ENCODE data around the gene CDH4. TPM values are rescaled to one million over a fixed set of nuclear protein-coding genes. Genes with fewer than 3 reads are reported as not detected.
A peak's percentile ranks its signal among the peaks of the same experiment; 100 is the strongest.

Gene CDH4
- total RNA-seq, 1 donor from 2014 or later = 12.1 TPM

DNA sequence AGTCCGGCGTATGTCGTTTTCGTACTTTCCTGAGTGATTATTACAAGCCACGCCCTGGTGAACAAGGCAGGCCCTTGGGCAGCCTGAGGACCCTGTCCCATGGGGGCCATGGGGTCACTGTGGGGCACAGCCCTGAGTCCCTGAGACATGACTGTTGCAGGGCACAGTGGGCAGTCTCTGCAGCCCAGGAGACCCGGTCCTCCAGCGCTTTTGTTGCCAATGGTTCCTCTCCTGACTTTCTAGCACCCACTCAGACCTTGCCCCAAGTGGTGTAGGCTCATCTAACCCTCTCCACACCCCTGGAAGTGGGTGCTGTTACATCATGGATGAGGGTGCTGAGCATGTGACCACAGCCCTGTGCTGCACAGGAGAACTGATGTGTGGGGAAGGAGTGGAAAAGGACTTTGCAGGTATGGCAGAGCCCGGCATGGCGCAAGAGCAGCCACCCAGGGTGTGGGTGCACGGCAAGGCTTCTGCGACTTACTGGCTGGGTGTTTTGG lies 494.1 kb downstream of the CDH4 start:
- Histone ChIP-seq H3K36me3 (ENCODE audit: control insufficient read depth, insufficient read depth, low read length) (no peaks in the 10 kb centered on the region), H3K4me3 (ENCODE audit: low read depth, low read length) (no peak overlapping the region), H3K27me3 (ENCODE audit: control insufficient read depth, insufficient read depth, low read length) (no peaks in the 10 kb centered on the region)
- FAIRE-seq (no peak), DNase-seq (ENCODE audit: low read depth) (no peak)
- TF ChIP-seq, protein P1, sequence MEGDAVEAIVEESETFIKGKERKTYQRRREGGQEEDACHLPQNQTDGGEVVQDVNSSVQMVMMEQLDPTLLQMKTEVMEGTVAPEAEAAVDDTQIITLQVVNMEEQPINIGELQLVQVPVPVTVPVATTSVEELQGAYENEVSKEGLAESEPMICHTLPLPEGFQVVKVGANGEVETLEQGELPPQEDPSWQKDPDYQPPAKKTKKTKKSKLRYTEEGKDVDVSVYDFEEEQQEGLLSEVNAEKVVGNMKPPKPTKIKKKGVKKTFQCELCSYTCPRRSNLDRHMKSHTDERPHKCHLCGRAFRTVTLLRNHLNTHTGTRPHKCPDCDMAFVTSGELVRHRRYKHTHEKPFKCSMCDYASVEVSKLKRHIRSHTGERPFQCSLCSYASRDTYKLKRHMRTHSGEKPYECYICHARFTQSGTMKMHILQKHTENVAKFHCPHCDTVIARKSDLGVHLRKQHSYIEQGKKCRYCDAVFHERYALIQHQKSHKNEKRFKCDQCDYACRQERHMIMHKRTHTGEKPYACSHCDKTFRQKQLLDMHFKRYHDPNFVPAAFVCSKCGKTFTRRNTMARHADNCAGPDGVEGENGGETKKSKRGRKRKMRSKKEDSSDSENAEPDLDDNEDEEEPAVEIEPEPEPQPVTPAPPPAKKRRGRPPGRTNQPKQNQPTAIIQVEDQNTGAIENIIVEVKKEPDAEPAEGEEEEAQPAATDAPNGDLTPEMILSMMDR (IDR thresholded peaks at IDR 0.05; ENCODE audit: insufficient read depth, low read length, severe bottlenecking) = no peak

DNA sequence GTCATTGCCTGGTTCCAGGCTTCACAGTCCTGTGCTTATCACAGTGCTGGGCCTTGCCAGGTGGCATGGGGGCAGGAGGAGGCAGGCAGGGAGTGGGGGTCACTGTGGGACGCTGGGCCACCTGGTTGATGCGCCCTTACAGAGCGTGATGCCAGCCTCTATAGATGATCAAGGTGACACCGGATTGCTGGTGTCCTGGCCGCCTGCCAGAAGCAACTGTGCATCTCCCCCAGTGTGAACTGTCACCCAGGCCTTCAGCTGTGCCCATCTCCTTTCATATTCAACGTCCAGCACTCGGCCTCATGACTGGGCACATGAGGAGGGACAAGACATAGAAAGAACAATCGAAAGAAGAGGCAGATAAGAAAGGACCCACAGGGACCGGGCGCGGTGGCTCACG lies 494.7 kb downstream of the CDH4 start:
- no peak for DNase-seq (ENCODE audit: low read depth)
- TF ChIP-seq, protein P1 (IDR thresholded peaks at IDR 0.05; ENCODE audit: insufficient read depth, low read length, severe bottlenecking) = no peak
- Histone ChIP-seq H3K27me3 (ENCODE audit: control insufficient read depth, insufficient read depth, low read length) (no peaks in the 10 kb centered on the region), H3K36me3 (ENCODE audit: control insufficient read depth, insufficient read depth, low read length) (no peaks in the 10 kb centered on the region), H3K4me3 (ENCODE audit: low read depth, low read length) (no peak overlapping the region)
- FAIRE-seq = no peak

DNA sequence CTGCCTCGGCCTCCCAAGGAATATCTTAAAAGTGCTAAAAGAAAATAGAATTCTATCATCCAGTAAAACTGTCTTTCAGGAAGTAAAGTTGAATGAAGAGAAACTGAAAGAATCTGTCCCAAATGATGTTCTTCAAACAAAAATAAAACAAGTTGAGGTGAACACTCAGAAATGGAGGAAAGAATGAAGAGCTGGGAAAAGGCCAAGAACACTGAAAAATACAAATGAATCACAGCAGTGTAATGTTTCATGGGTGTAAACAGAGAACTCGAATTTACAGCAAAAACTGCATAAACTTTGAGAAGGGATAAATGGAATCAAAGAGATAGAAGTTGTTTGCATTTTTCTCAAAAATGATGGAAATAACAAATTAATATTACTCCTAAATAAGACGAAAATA lies 496.3 kb downstream of the CDH4 start:
- H3K27me3 ChIP-seq (ENCODE audit: control insufficient read depth, insufficient read depth, low read length) = no peaks in the 10 kb centered on the region
- FAIRE-seq (no peak), DNase-seq (ENCODE audit: low read depth) (peak; percentile 5)
- no peaks in the 10 kb centered on the region for H3K36me3 ChIP-seq (ENCODE audit: control insufficient read depth, insufficient read depth, low read length)
- TF ChIP-seq, protein P1 (IDR thresholded peaks at IDR 0.05; ENCODE audit: insufficient read depth, low read length, severe bottlenecking) = no peak
- H3K4me3 ChIP-seq (ENCODE audit: low read depth, low read length) = no peak overlapping the region

DNA sequence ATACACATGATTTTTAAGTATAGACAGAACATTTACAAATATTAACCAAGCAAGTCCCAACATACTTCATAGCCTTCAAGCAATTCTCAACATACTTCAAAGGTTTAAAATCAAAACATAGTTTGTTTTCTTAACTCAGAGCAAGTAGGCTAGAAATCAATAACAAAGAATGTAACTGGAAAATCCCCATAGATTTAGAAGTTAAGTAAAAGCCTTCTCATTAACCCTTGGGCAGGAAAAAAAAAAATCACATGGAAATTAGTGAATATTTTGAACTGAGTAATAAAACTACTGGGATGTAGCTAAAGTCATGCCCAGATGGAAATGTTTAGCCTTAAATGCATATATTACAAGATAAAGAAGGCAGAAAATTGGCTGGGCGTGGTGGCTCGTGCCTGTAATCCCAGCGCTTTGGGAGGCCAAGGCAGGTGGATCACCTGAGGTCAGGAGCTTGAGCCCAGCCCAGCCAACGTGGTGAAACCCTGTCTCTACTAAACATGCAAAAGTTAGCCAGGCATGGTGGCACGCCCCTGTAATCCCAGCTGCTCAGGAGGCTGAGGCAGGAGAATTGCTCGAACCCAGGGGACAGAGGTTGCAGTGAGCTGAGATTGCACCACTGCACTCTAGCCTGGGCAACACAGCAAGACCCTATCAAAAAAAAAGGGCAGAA lies 497.5 kb downstream of the CDH4 start:
- DNase-seq (ENCODE audit: low read depth) (no peak), FAIRE-seq (no peak)
- TF ChIP-seq, protein P1 (IDR thresholded peaks at IDR 0.05; ENCODE audit: insufficient read depth, low read length, severe bottlenecking) = no peak
- Histone ChIP-seq H3K36me3 (ENCODE audit: control insufficient read depth, insufficient read depth, low read length) (no peaks in the 10 kb centered on the region), H3K27me3 (ENCODE audit: control insufficient read depth, insufficient read depth, low read length) (no peaks in the 10 kb centered on the region), H3K4me3 (ENCODE audit: low read depth, low read length) (no peak overlapping the region)

DNA sequence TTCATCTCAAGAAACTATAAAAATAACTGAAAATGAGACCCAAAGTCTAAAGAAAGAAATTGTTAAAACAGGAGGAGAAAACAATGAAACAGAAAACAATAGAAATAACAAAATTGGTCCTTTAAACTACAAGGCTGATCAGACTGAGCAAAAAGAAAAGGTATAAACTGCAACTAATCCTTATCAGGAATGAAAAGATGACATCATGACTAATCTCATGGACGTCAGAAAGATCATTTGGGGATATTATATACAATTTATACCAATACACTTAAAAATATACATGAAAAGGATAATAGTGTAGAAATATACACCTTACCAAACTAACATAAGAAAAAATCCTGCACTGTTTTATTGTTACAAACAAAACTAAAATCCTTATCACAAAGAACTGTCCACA lies 498.0 kb downstream of the CDH4 start:
- no peaks in the 10 kb centered on the region for H3K36me3 ChIP-seq (ENCODE audit: control insufficient read depth, insufficient read depth, low read length)
- no peak for DNase-seq (ENCODE audit: low read depth)
- no peak for FAIRE-seq
- no peak overlapping the region for H3K4me3 ChIP-seq (ENCODE audit: low read depth, low read length)
- no peaks in the 10 kb centered on the region for H3K27me3 ChIP-seq (ENCODE audit: control insufficient read depth, insufficient read depth, low read length)
- TF ChIP-seq, protein P1 (IDR thresholded peaks at IDR 0.05; ENCODE audit: insufficient read depth, low read length, severe bottlenecking) = no peak

DNA sequence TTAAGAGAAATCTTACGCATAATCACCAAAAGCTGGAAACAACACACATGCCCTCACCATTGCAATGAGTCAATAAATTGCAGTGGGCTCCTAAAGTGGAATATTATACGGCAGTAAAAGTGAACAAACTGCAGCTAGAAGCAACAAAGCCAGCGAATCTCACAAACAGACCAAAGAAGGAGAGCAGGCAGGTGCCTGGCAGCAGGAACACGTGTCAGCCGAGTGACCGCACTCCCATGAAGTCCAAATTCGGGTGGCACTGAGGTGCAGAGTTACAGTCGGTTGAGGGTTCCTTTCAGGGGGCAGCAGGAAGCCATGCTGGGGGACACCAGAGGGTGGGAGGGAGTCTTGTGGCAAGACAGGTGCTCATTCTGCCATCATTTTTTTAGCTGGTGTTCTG lies 500.5 kb downstream of the CDH4 start:
- DNase-seq (ENCODE audit: low read depth) (no peak), FAIRE-seq (no peak)
- Histone ChIP-seq H3K27me3 (ENCODE audit: control insufficient read depth, insufficient read depth, low read length) (no peaks in the 10 kb centered on the region), H3K4me3 (ENCODE audit: low read depth, low read length) (no peak overlapping the region), H3K36me3 (ENCODE audit: control insufficient read depth, insufficient read depth, low read length) (no peaks in the 10 kb centered on the region)
- TF ChIP-seq, protein P1 (IDR thresholded peaks at IDR 0.05; ENCODE audit: insufficient read depth, low read length, severe bottlenecking) = no peak
